LNCaP clone FGC (cell line): Measurements from ENCODE around the gene FABP6.

Source experiments
- DNase-seq: peaks from one replicate; pipeline ENCODE4 v3.0.0-alpha.2; 2011; ENCODE audit warnings: low read depth
- H3K4me3 ChIP-seq: 2 replicates; pipeline ENCODE4 v1.5.1; 2011; ENCODE audit warnings: mild to moderate bottlenecking, low read depth, low read length, control low read depth
- CTCF ChIP-seq: IDR thresholded peaks from 2 replicates; pipeline ENCODE4 v1.5.1; 2012; ENCODE audit warnings: mild to moderate bottlenecking; ENCODE audit not compliant: control insufficient read depth, insufficient read depth; ENCODE audit errors: extremely low read depth

The FABP6 gene

GRCh38 chr5:160229190-160229742 lies at the start of gene FABP6:
TSS of gene FABP6 (plus strand) at chr5:160229506. CDS start at chr5:160229558, 52 bp downstream.
- DNase-seq: no peak
- no peak within 1 kb of the TSS for H3K4me3 ChIP-seq
- no peak for TF ChIP-seq CTCF

DNA sequence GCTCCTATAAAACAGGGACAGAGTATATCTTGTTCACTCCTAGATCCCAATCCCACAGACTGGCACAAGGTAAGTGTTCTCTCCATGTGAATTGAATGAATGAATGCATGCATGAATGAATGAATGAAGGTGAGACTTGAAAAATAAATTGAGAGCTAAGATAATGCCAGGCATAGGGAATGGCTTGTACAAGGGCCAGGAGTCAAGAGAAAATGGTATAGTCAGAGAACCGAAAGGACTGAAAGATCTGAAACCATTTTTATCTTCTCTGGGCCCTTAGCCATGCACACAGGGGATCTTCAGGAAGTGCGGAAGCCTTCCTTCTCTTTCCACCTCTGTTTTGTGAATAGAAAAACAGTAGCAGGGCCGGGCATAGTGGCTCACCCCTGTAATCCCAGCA lies 48.4 kb upstream of the FABP6 start:
- DNase-seq: no peak
- H3K4me3 ChIP-seq: no peak overlapping the region
- TF ChIP-seq CTCF: no peak

GRCh38 chr5:160181965-160182622 lies 47.2 kb upstream of the FABP6 start:
- no peak for TF ChIP-seq CTCF
- no peak overlapping the region for H3K4me3 ChIP-seq
- DNase-seq: no peak

DNA sequence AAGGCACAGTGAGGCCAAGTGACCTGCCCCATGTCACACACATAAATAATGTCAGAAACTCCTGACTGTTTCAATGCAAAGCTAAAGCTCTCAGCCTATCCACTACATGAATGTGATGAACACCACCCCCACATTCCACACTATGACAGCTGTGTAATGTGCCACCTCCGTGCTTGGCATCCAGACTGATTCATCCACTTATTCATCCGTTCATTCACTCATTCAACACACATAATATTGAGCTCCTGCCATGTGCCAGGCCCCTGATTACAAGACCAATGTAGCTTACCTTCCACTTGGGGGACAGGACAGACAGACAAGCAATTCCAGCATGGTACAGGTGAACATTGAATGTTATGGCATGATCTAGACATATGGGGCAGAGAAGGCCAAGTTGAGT lies 46.2 kb upstream of the FABP6 start:
- no peak for DNase-seq
- TF ChIP-seq CTCF: no peak
- no peak overlapping the region for H3K4me3 ChIP-seq

DNA sequence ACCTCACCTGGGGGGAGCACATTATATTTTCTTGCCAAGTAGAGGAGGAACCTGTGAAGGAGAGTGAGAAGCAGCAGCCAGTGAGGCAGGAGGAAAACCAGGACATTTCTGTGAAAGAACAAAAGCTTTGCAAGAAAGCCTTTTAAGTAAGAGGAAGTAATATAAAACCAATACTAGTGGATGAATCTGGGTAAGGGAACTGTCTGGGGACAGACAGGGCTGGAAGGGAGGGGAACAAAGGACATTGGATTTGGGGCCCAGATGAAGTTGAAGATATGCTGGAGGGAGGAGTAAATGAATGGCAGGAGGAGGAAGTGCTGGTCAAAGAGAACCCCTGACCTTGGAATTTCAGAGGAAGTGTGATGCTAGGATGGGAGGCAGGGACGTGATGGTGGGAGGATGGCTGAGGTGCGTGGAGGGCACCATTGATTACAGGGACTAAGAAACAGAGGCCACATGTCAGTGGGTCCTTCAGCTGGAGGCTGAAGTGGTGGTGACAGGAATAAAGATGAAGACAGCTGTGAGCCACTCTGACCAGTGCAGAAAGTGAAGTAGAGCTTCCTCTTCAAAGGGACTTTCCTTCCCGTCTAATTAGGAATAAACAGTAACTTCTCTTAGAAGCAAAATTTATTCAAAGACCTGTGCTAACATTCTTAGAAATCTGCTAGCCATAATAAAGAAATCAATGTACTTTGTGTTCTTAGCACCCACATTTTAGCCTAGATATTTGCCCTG lies 43.5 kb upstream of the FABP6 start:
- no peak for DNase-seq
- no peak for TF ChIP-seq CTCF
- no peak overlapping the region for H3K4me3 ChIP-seq

- no peak for DNase-seq
- H3K4me3 ChIP-seq: no peak overlapping the region
- no peak for TF ChIP-seq CTCF
Measured at GRCh38 chr5:160186480-160186879, 42.8 kb upstream of the FABP6 start.
